Measurements from ENCODE around the gene RAD17.
"Not testable (repeated sequence)": the region's sequence is repeated elsewhere in the genome, so short reads cannot be mapped to it uniquely, and the experiment has no call there.

Gene RAD17

GRCh38 chr5:69364850-69365249 is 4.8 kb upstream of the RAD17 start:
- DNase-seq (ENCODE audit: low read depth), result no peak
- no peak for TF ChIP-seq CTCF (IDR thresholded peaks at IDR 0.05; ENCODE audit: low read length, missing control alignments)
- H3K4me3 ChIP-seq (replicated peaks; ENCODE audit: low read depth, low read length), result no peak overlapping the region

GRCh38 chr5:69367697-69368279 is 1.8 kb upstream of the RAD17 start:
- TF ChIP-seq CTCF (IDR thresholded peaks at IDR 0.05; ENCODE audit: low read length, missing control alignments), result no peak
- DNase-seq (ENCODE audit: low read depth), result no peak
- peak overlapping the region; percentile 82 for H3K4me3 ChIP-seq (replicated peaks; ENCODE audit: low read depth, low read length)

GRCh38 chr5:69368458-69369339 is 919 bp upstream of the RAD17 start:
- no peak for TF ChIP-seq CTCF (IDR thresholded peaks at IDR 0.05; ENCODE audit: low read length, missing control alignments)
- H3K4me3 ChIP-seq (replicated peaks; ENCODE audit: low read depth, low read length), result peak overlapping the region; percentile 82
- peak; percentile 50 for DNase-seq (ENCODE audit: low read depth)

DNA sequence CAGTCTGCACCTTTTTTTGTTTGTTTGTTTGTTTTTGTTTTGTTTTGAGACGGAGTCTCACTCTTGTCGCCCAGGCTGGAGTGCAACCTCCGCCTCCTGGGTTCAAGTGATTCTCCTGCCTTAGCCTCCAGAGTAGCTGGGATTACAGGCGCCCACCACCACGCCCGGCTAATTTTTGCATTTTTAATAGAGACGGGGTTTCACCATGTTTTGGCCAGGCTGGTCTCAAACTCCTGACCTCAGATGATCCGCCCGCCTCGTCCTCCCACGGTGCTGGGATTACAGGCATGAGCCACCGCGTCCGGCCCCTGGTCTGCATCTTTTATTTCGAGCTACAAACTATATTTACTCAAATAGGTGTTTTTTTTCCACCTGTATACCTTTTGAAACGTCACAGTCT is 717 bp downstream of the RAD17 start:
- peak overlapping the region; percentile 82 for H3K4me3 ChIP-seq (replicated peaks; ENCODE audit: low read depth, low read length)
- not testable (repeated sequence) for DNase-seq (ENCODE audit: low read depth)

GRCh38 chr5:69372394-69372793 is 2.8 kb downstream of the RAD17 start:
- TF ChIP-seq CTCF (IDR thresholded peaks at IDR 0.05; ENCODE audit: low read length, missing control alignments), result no peak

GRCh38 chr5:69374911-69375446 is 5.4 kb downstream of the RAD17 start:
- TF ChIP-seq CTCF (IDR thresholded peaks at IDR 0.05; ENCODE audit: low read length, missing control alignments), result no peak
- no peak overlapping the region for H3K4me3 ChIP-seq (replicated peaks; ENCODE audit: low read depth, low read length)
- DNase-seq (ENCODE audit: low read depth), result no peak

More at GRCh38 chr5:69372394-69372793, 2.8 kb downstream of the RAD17 start:
- H3K4me3 ChIP-seq (replicated peaks; ENCODE audit: low read depth, low read length), result no peak overlapping the region
- no peak for DNase-seq (ENCODE audit: low read depth)

DNA sequence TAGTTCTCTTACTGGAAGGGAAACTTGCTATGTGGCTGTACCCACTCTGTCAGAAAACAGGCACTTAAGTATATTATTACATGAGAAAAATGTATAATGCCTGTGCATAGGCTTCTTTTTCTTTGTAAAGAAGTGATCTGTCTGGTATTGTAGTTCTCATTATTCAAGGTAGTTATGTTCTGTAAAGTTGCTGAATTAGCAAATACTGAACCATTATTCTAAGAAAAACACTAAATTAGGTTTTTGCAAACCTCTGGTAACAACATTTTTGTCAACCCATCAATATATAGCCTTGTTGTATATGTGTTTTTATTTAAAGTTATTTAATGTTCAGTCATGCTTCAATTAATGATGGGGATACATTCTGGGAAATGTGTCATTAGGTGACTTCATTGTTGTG is 8.8 kb downstream of the RAD17 start:
- H3K4me3 ChIP-seq (replicated peaks; ENCODE audit: low read depth, low read length), result no peak overlapping the region
- no peak for DNase-seq (ENCODE audit: low read depth)
- TF ChIP-seq CTCF (IDR thresholded peaks at IDR 0.05; ENCODE audit: low read length, missing control alignments), result no peak

All from fibroblast of pulmonary artery (primary cell).